ENCODE results near the gene OR2T1.

- TF ChIP-seq CTCF (conservative IDR thresholded peaks at IDR 0.05; ENCODE audit: low read length): no peak
- no peak for TF ChIP-seq EZH2phosphoT487 (IDR thresholded peaks at IDR 0.05; ENCODE audit: borderline replicate concordance)
Measured at GRCh38 chr1:248417854-248418253, 15.0 kb downstream of the OR2T1 start.
